AG04450 (cell line): ENCODE results near the gene CSNK1E. TPM values are rescaled to one million over a fixed set of nuclear protein-coding genes. Genes with fewer than 3 reads are reported as not detected.

ENCODE experiments used
- CTCF ChIA-PET: fragments of 300-600, 350-600 bp; formaldehyde crosslinking; extraction: SDS; loops from one replicate; lab custom pipeline; 2022; ENCODE audit warnings: antibody characterized with exemption, inconsistent platforms; lab: Charles Lee
- POLR2A ChIA-PET: fragments of 350-600 bp; formaldehyde crosslinking; extraction: SDS; loops from one replicate; lab custom pipeline; 2021; ENCODE audit warnings: antibody characterized with exemption, inconsistent platforms; lab: Yijun Ruan, JAX
- DNase-seq: peaks from one replicate; pipeline ENCODE4 v3.0.0-alpha.2; 2011; ENCODE audit warnings: low read depth, low spot score
- H3K27ac ChIP-seq: one replicate; pipeline ENCODE4 v1.5.1; 2012; ENCODE audit warnings: low read depth, low read length, control low read depth
- H3K27me3 ChIP-seq: one replicate; pipeline ENCODE4 v1.6.0; 2012; ENCODE audit warnings: low read length; ENCODE audit not compliant: control insufficient read depth, insufficient read depth
- H3K4me3 ChIP-seq: 2 replicates; pipeline ENCODE4 v1.5.1; 2011; ENCODE audit warnings: mild to moderate bottlenecking, low read depth, low read length, control low read depth
- H3K9me3 ChIP-seq: 2 replicates; pipeline ENCODE4 v1.5.1; 2012; ENCODE audit warnings: low read length; ENCODE audit not compliant: control insufficient read depth, insufficient read depth
- CTCF ChIP-seq: IDR thresholded peaks from 2 replicates; pipeline ENCODE4 v1.5.1; 2011; ENCODE audit warnings: low read depth, low read length, control low read depth, inconsistent platforms
- polyA plus RNA-seq: library from polyadenylated mRNA; depleted of rRNA; stranded (reverse); fragments of >200 nt; gene quantifications from 2 replicates; pipeline ENCODE4 v1.2.3, GENCODE V29; 2011

The CSNK1E gene
- polyA plus RNA-seq, 1 experiment, result 109 TPM

DNA sequence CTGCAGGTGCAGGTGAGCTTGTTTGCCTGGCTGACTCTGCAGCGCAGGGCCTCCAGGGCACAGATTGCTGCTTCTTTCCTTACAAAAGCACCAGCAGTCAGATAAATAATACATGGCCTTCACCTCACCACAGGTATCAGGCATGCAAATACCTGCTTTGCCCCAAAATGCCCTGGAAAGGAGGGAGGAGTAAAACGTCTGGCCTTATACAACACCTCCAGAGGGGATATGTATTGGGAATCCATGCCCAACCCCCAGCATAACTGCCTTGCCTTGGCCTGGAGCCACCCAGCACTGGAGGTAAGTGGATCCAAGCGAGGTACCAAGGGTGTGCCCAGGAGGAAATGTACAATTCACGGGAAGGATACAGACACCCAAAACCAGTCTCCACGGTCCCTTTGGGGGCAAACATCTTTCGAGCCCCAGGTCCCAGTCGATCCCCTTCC is 45.3 kb downstream of the CSNK1E start:
- Histone ChIP-seq H3K27me3 (no peaks in the 10 kb centered on the region), H3K4me3 (peak overlapping the region; percentile 91), H3K27ac (peak overlapping the region; percentile 21), H3K9me3 (no peaks in the 10 kb centered on the region; the same call in 1 of the 2 replicates)
- CTCF ChIA-PET, result interaction anchor here (1.2 kb wide), 1 partner anchor 158 kb away, joined by 3 read pairs; no protein-coding TSS in a partner anchor
- POLR2A ChIA-PET, result interaction anchor here (1.4 kb wide), 1 partner anchor 70 kb away, joined by 3 read pairs; the partner anchor contains the start of gene MAFF
- TF ChIP-seq CTCF, result no peak
- no peak for DNase-seq

DNA sequence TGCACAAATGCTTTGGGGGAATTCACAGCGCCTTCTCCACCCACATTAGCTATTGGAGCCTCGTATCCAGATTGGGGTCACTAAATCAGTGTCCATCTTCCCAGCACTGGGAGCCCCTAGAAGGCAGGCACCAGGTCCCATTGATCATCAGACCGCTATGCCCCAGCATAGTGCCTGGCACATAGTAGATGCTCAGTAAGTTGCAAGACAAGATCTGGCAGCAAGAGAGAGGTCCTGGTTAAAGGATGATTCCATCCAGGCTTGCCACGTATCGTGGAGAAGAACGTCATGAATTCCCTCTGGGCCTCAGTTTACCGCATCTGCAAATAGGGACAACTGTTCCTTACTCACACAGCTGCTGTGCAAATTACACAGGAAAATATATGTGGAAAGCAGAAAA is 46.1 kb downstream of the CSNK1E start:
- H3K4me3 ChIP-seq, result peak overlapping the region; percentile 91
- H3K9me3 ChIP-seq, result no peaks in the 10 kb centered on the region; the same call in 1 of the 2 replicates
- no peak for DNase-seq
- ChIA-PET CTCF (no interaction called here), POLR2A (interaction anchor here (0.6 to 1.4 kb wide), 2 partner anchors 20 to 69 kb away, joined by 3 read pairs; partner anchors contain the start of gene MAFF)
- H3K27me3 ChIP-seq, result no peaks in the 10 kb centered on the region
- no peak overlapping the region for H3K27ac ChIP-seq
- no peak for TF ChIP-seq CTCF

- 0 out of 2 replicates have a peak overlapping the region, but pooled peaks have one; percentile 10 for H3K4me3 ChIP-seq
- no peak for TF ChIP-seq CTCF
- no peaks in the 10 kb centered on the region; the same call in 1 of the 2 replicates for H3K9me3 ChIP-seq
- ChIA-PET POLR2A (interaction anchor here (0.6 kb wide), 1 partner anchor 20 kb away, joined by 3 read pairs; no protein-coding TSS in a partner anchor), CTCF (interaction anchor here (0.9 kb wide), 1 partner anchor 196 kb away, joined by 4 read pairs; no protein-coding TSS in a partner anchor)
- H3K27ac ChIP-seq, result peak overlapping the region; percentile 21
- no peak for DNase-seq
- no peaks in the 10 kb centered on the region for H3K27me3 ChIP-seq
Observed at GRCh38 chr22:38270091-38270992, 46.9 kb downstream of the CSNK1E start.

- DNase-seq, result no peak
- Histone ChIP-seq H3K4me3 (no peak overlapping the region), H3K9me3 (no peaks in the 10 kb centered on the region; the same call in 1 of the 2 replicates), H3K27me3 (no peaks in the 10 kb centered on the region), H3K27ac (no peak overlapping the region)
- ChIA-PET CTCF (no interaction called here), POLR2A (interaction anchor here (0.6 kb wide), 1 partner anchor 10 kb away, joined by 3 read pairs; no protein-coding TSS in a partner anchor)
- no peak for TF ChIP-seq CTCF
Observed at GRCh38 chr22:38269466-38269865, 47.8 kb downstream of the CSNK1E start.
